ENCODE data around the gene SMIM13. TPM values are rescaled to one million over a fixed set of nuclear protein-coding genes. Genes with fewer than 3 reads are reported as not detected.
A peak's percentile ranks its signal among the peaks of the same experiment; 100 is the strongest.

The SMIM13 gene
- total RNA-seq, 2 donors from 2014 or later = 4.4 to 7.2 TPM

GRCh38 chr6:11172501-11173327, 79.1 kb downstream of the SMIM13 start:
- TF ChIP-seq POLR2AphosphoS5 (IDR thresholded peaks at IDR 0.05) (peak; percentile 34), POLR2A (IDR thresholded peaks at IDR 0.05) (no peak), CTCF (IDR thresholded peaks at IDR 0.05) (peak; percentile 62 to 93 (median 80))
- no peak overlapping the region for H3K4me3 ChIP-seq
- DNase-seq (ENCODE audit: low spot score) = peak; percentile 60
- no peak overlapping the region for H3K27ac ChIP-seq
- intact Hi-C loops (cut with DNase I) = loop anchor here (2.0 to 5.0 kb wide), 2 partner anchors 80 to 324 kb away; no protein-coding TSS in a partner anchor
- WGBS = 26% methylated on average over 17 of the region's 17 CpGs
- H3K36me3 ChIP-seq = no peaks in the 10 kb centered on the region
- no peaks in the 10 kb centered on the region for H3K9me3 ChIP-seq
- H3K4me1 ChIP-seq (replicated peaks) = no peaks in the 10 kb centered on the region
- no peaks in the 10 kb centered on the region for H3K27me3 ChIP-seq (replicated peaks; ENCODE audit: insufficient read depth)

- TF ChIP-seq POLR2AphosphoS5 (IDR thresholded peaks at IDR 0.05) (no peak), POLR2A (IDR thresholded peaks at IDR 0.05) (no peak), CTCF (IDR thresholded peaks at IDR 0.05) (no peak)
- no peak overlapping the region for H3K4me3 ChIP-seq
- 98% methylated on average over 5 of the region's 5 CpGs for WGBS
- no peaks in the 10 kb centered on the region for H3K4me1 ChIP-seq (replicated peaks)
- no peaks in the 10 kb centered on the region for H3K36me3 ChIP-seq
- no peak overlapping the region for H3K27ac ChIP-seq
- no peaks in the 10 kb centered on the region for H3K27me3 ChIP-seq (replicated peaks; ENCODE audit: insufficient read depth)
- DNase-seq (ENCODE audit: low spot score) = no peak
- no peaks in the 10 kb centered on the region for H3K9me3 ChIP-seq
- intact Hi-C loops (cut with DNase I) = loop anchor here (5.0 kb wide), 1 partner anchor 78 kb away; no protein-coding TSS in a partner anchor
These were observed 80.6 kb downstream of the SMIM13 start for GRCh38 chr6:11174242-11174611.

GRCh38 chr6:11177271-11177670, 83.6 kb downstream of the SMIM13 start:
- no peak for DNase-seq (ENCODE audit: low spot score)
- no peak for TF ChIP-seq POLR2AphosphoS5 (IDR thresholded peaks at IDR 0.05)
- no peak for TF ChIP-seq CTCF (IDR thresholded peaks at IDR 0.05)
- no peak for TF ChIP-seq POLR2A (IDR thresholded peaks at IDR 0.05)
- WGBS = 97% methylated on average over 1 of the region's 1 CpG
- no peaks in the 10 kb centered on the region for H3K36me3 ChIP-seq
- no peaks in the 10 kb centered on the region for H3K27me3 ChIP-seq (replicated peaks; ENCODE audit: insufficient read depth)
- intact Hi-C loops (cut with DNase I) = no loop called here
- no peak overlapping the region for H3K27ac ChIP-seq
- no peaks in the 10 kb centered on the region for H3K4me1 ChIP-seq (replicated peaks)
- H3K4me3 ChIP-seq = no peak overlapping the region
- no peaks in the 10 kb centered on the region for H3K9me3 ChIP-seq

- WGBS = 66% methylated on average over 6 of the region's 6 CpGs
- no peak for DNase-seq (ENCODE audit: low spot score)
- H3K27ac ChIP-seq = no peak overlapping the region
- no peaks in the 10 kb centered on the region for H3K36me3 ChIP-seq
- no peaks in the 10 kb centered on the region for H3K9me3 ChIP-seq
- no peak for TF ChIP-seq POLR2A (IDR thresholded peaks at IDR 0.05)
- TF ChIP-seq CTCF (IDR thresholded peaks at IDR 0.05) = no peak
- TF ChIP-seq POLR2AphosphoS5 (IDR thresholded peaks at IDR 0.05) = no peak
- intact Hi-C loops (cut with DNase I) = no loop called here
- H3K4me3 ChIP-seq = no peak overlapping the region
- no peaks in the 10 kb centered on the region for H3K27me3 ChIP-seq (replicated peaks; ENCODE audit: insufficient read depth)
- no peaks in the 10 kb centered on the region for H3K4me1 ChIP-seq (replicated peaks)
These were observed 85.4 kb downstream of the SMIM13 start for GRCh38 chr6:11179088-11179418.
